PC-9 (cell line): ENCODE measurements around the gene PLXDC2.

ENCODE experiments used
- EZH2 ChIP-seq: fragments of 200-600 bp; sonication (generic); IDR thresholded peaks from 2 replicates; pipeline ENCODE4 v1.8.0; 2017; ENCODE audit warnings: antibody characterized with exemption, low read depth
- TF ChIP-seq, protein P1 (sequence below): fragments of 200-600 bp; sonication (generic); conservative IDR thresholded peaks from 2 replicates; pipeline ENCODE4 v1.6.1; 2017; ENCODE audit warnings: mixed run types, antibody characterized with exemption, mild to moderate bottlenecking, moderate library complexity

DNA sequence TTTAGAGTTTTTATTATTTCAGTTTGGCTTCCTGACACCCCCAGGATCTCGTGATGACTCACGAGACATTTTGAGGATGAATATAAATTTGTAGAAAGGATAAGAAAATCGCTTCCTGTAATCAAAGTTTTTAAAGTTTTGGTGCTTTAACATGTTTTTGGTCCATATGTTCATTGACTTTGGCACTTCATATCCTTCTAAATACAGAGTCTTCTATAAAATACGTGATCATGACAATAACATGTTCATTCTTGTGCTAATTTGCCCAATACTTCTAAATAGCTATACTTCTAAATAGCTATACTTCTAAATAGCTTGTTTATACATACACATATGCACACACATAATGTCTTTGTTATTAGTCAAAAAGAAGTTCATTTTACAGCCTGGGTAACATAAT lies 341.9 kb downstream of the PLXDC2 start:
- TF ChIP-seq, protein P1, sequence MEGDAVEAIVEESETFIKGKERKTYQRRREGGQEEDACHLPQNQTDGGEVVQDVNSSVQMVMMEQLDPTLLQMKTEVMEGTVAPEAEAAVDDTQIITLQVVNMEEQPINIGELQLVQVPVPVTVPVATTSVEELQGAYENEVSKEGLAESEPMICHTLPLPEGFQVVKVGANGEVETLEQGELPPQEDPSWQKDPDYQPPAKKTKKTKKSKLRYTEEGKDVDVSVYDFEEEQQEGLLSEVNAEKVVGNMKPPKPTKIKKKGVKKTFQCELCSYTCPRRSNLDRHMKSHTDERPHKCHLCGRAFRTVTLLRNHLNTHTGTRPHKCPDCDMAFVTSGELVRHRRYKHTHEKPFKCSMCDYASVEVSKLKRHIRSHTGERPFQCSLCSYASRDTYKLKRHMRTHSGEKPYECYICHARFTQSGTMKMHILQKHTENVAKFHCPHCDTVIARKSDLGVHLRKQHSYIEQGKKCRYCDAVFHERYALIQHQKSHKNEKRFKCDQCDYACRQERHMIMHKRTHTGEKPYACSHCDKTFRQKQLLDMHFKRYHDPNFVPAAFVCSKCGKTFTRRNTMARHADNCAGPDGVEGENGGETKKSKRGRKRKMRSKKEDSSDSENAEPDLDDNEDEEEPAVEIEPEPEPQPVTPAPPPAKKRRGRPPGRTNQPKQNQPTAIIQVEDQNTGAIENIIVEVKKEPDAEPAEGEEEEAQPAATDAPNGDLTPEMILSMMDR: no peak
- TF ChIP-seq EZH2: no peak
